ENCODE results near the gene VSX1. TPM values are rescaled to one million over a fixed set of nuclear protein-coding genes. Genes with fewer than 3 reads are reported as not detected.

VSX1 gene
- total and polyA plus RNA-seq, 9 of the 15 experiments (the other 6 are each of a cell fraction or from before 2014, with no cell fraction given), result not detected

- no peaks in the 10 kb centered on the region for H3K79me2 ChIP-seq (ENCODE audit: control insufficient read depth, insufficient read depth, low read length)
- intact Hi-C loops (cut with micrococcal nuclease) (loop anchor here (1.0 kb wide), 1 partner anchor 71 kb away; no protein-coding TSS in a partner anchor), in situ Hi-C loops (cut with MboI) (no loop called here)
- DNase-seq (ENCODE audit: extremely low read depth in 1 of 4, low spot score in 3 of 4) (no peak), FAIRE-seq (no peak), ATAC-seq (no peak)
- H4K20me1 ChIP-seq (replicated peaks; ENCODE audit: control insufficient read depth, insufficient read depth, low read length), result no peaks in the 10 kb centered on the region
- H3K4me1 ChIP-seq (replicated peaks in 1 of 2; ENCODE audit: control insufficient read depth in 2 of 2, insufficient read depth in 2 of 2, low read length in 2 of 2), result no peaks in the 10 kb centered on the region
- H3K4me3 ChIP-seq, result no peak overlapping the region
- WGBS (ENCODE audit: insufficient coverage, low coverage, missing lambda C conversion rate), result 0% methylated on average over 6 of the region's 9 CpGs
- no peak overlapping the region for H3K4me2 ChIP-seq (ENCODE audit: insufficient read depth, low read length)
- H3K36me3 ChIP-seq (ENCODE audit: control insufficient read depth, insufficient read depth, low read length), result no peaks in the 10 kb centered on the region
- H3K27me3 ChIP-seq (ENCODE audit: control insufficient read depth in 2 of 2, insufficient read depth in 2 of 2, low read length in 2 of 2), result peaks cover 0 to 24% of the 10 kb centered on the region in 2 experiments; a peak in 4 of 5 replicates
- no peaks in the 10 kb centered on the region for H3K9me1 ChIP-seq (ENCODE audit: control insufficient read depth, insufficient read depth, low read length)
- H3K9ac ChIP-seq (ENCODE audit: insufficient read depth in 1 of 2, low read depth in 2 of 2, low read length in 2 of 2), result no peak overlapping the region
- no peak for TF ChIP-seq TEAD4 (IDR thresholded peaks at IDR 0.05; ENCODE audit: low read length)
- no peak for TF ChIP-seq TEAD4 (CRISPR knock-in tag; IDR thresholded peaks at IDR 0.05; ENCODE audit: borderline replicate concordance)
- no peak for TF ChIP-seq CSDE1 (IDR thresholded peaks at IDR 0.05)
- TF ChIP-seq ZBTB5 (IDR thresholded peaks at IDR 0.05), result no peak
- no peak for TF ChIP-seq CREB1 (IDR thresholded peaks at IDR 0.05)
- TF ChIP-seq CREB1 (CRISPR knock-in tag; IDR thresholded peaks at IDR 0.05), result no peak
- TF ChIP-seq HDAC1 (IDR thresholded peaks at IDR 0.05), result no peak
- no peak for TF ChIP-seq MCM7 (IDR thresholded peaks at IDR 0.05)
- H3K9me3 ChIP-seq (replicated peaks; ENCODE audit: control insufficient read depth, insufficient read depth, low read depth, low read length), result no peaks in the 10 kb centered on the region
- BruUV-seq (replicated peaks), result no TSS peak
- no peak overlapping the region for H3K27ac ChIP-seq (ENCODE audit: extremely low read depth, low read depth, low read length)
- ChIA-PET POLR2A (no interaction called here), CTCF (ENCODE audit: low intra/inter-chr PET ratio) (interaction anchor here (0.8 to 4.3 kb wide), 2 partner anchors 66 to 71 kb away, joined by 3 to 34 read pairs; partner anchors contain the start of gene APMAP)
- H2AFZ ChIP-seq (ENCODE audit: low read depth, low read length), result no peak overlapping the region
Measured at GRCh38 chr20:25065072-25065624, 16.8 kb downstream of the VSX1 start.

All from K562 (cell line).